GM19351 (cell line): ENCODE data around the gene OSBPL3.
"Not testable (repeated sequence)": the region's sequence is repeated elsewhere in the genome, so short reads cannot be mapped to it uniquely, and the experiment has no call there.

Source experiments
- ATAC-seq: cut with Tn5 transposase; IDR thresholded peaks from one replicate; pipeline ENCODE4 v1.9.1; 2021; ENCODE audit warnings: mild to moderate bottlenecking, moderate library complexity; ENCODE audit not compliant: unreplicated experiment

The OSBPL3 gene

DNA sequence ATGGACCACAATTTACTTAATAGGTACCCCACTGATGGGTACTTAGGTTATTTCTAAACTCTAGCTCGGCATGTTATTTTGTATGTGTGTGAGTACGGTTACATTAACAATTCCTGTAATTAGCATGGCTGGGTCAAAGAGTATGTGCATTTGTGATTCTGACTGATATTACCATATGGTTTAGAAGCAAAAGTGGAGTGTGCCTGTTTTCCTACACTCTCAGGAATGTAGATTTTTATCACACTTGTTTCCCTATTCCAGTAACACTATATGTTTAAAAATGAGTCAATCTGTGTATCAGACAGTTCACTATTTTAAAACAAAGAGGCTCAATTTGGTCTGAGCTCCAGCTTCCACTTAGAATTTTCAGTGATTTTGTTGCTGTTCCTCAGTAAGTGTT is 178.1 kb downstream of the OSBPL3 start:
- ATAC-seq = no peak

DNA sequence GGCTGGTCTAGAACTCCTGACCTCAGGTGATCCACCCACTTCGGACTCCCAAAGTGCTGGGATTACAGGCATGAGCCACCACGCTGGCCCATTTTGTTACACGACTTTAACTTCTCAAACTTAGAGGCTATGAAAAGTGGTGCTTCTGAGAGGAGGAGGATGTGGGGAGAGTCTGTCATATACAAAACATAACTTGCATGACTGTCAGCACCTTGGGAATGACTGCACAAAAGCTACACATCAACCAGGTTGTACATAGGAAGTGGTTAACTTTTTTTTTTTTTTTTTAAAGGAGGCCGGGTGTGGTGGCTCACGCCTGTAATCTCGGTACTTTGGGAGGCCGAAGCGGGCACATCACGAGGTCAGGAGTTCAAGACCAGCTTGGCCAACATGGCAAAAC is 179.3 kb downstream of the OSBPL3 start:
- ATAC-seq = no peak

DNA sequence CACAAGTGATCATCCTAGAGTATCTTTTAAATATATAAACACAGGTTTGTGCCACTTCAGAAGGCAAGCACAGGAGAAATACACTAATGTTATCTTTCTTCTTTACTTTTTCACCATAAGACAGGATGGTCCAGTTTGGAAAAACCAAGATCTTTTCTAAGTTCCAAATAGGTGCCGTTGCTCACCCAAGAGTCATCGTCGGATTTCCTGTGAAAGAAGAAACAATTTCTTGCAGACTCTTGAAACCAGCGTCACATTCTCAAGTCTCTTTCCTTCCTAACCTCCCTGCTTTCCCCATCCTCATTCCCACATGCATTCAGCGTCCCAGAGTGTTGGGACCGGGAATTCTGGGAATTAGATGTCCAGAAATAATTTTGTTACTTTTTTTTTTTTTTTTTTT is 179.9 kb downstream of the OSBPL3 start:
- no peak for ATAC-seq

GRCh38 chr7:24799506-24799905 is 180.5 kb downstream of the OSBPL3 start:
- no peak for ATAC-seq

- ATAC-seq = no peak
Observed at GRCh38 chr7:24798261-24798660, 181.7 kb downstream of the OSBPL3 start.

DNA sequence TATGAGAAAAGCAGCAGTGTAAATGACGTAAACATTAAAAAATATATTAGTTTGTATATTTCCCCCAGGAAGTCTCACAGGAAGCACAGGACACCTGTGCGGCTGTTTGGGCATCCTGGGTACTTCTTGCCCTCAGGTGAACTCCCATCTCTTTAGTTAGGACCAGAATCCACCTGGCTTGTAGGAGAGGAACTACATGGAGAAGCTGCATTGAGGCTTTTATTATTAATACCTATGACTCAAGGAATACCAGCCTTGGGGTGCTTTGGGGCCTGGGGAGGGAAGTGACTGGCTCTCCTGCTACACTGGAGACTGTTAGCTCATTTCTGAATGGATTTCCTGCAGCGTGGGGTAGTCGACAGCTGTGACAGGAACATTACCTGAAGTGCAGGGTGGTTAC is 182.7 kb downstream of the OSBPL3 start:
- no peak for ATAC-seq

DNA sequence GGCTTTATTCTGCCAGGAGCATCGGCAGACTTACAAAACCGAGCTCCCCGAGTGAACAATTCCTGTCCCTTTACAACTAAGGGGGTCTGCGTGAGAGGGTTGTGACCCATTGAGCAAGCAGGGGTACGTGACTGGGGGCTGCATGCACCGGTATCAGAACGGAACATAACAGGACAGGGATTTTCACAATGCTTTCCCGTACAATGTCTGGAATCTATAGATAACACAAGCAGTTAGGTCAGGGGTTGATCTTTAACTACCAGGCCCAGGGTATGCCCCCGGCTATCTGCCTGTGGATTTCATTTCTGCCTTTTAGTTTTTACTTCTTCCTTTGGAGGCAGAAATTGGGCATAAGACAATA is 184.6 kb downstream of the OSBPL3 start:
- no peak for ATAC-seq

DNA sequence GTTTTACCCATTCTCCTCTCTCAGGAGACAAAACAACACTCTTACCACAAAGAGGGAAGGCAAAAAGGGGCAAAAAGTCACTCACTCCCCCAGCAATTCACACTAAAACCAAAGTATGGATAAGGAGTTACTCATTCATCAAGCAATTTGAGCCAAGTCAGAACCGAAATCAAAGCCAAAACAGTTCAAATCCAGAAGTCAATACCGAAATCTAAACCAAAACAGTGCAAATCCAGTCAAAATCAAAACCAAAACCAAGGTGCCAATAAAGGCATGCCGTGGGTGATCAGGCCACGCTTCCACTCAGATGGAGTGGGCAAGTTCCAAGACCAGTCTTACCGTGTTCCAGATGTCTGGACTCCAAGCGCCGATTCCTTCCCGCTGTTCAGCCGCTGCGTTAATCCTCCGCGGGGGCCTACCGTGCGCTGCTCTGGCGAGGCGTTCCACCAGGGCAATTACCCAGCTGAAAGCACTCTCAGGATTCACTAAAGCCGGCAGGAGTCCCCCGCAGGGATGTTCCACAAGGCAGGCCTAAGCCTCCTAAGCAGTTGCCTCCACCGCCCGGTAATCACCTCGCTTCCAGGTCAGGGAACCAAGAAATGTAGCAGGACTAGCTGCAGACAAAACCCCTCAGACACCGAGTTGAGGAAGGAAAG is 185.1 kb downstream of the OSBPL3 start:
- not testable (repeated sequence) for ATAC-seq

DNA sequence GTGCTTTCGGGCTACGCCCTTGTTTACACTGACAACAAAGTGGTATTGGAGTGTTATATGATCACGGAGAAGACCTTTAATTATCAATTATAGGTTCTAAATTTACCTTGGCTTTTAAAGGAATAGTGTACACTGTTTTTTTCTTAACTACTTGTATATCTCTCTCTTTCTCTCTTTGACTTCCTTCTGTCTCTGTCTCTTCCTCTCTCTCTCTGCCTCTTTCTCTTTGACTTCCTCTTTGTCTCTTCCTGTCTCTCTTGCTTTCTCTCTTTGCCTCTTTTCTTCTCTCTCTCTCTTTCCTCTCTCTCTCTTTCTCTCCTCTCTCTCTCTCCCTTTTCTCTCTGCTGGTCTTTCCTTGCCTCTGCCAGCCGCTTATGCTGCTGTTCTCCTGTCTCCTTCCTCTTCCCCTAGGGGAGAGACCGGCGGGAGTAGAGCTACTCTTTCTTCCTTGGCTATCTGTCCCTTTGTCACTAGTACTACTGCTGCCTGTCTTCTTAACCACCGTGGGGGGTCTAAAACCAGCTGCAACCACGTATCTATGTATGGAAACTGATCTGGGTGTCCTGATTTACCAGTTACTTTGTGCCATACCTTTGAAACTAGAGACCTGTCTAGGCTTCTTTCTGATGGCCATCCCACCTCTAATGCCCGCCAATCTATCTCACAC is 185.9 kb downstream of the OSBPL3 start:
- no peak for ATAC-seq

- ATAC-seq = no peak
Observed at GRCh38 chr7:24788961-24789576, 190.9 kb downstream of the OSBPL3 start.

GRCh38 chr7:24788075-24788474 is 191.9 kb downstream of the OSBPL3 start:
- no peak for ATAC-seq

GRCh38 chr7:24786941-24787340 is 193.0 kb downstream of the OSBPL3 start:
- ATAC-seq = no peak

GRCh38 chr7:24786306-24786705 is 193.7 kb downstream of the OSBPL3 start:
- no peak for ATAC-seq

DNA sequence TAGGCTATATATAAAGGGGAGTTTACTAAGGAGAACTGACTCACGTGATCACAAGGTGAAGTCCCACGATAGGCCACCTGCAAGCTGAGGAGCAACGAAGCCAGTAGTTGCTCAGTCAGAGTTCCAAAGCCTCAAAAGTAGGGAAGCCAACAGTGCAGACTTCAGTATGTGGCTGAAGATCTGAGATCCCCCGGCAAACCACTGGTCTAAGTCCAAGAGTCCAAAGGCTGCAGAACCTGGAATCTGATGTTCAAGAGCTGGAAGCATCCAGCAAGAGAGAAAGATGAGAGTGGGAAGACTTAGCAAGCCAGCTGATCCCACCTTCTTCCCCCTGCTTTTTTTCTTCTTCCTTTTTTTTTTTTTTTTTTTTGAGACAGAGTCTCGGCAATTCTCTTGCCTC is 195.7 kb downstream of the OSBPL3 start:
- no peak for ATAC-seq

GRCh38 chr7:24783698-24784097 is 196.3 kb downstream of the OSBPL3 start:
- no peak for ATAC-seq

GRCh38 chr7:24781106-24781505 is 198.9 kb downstream of the OSBPL3 start:
- ATAC-seq = no peak

DNA sequence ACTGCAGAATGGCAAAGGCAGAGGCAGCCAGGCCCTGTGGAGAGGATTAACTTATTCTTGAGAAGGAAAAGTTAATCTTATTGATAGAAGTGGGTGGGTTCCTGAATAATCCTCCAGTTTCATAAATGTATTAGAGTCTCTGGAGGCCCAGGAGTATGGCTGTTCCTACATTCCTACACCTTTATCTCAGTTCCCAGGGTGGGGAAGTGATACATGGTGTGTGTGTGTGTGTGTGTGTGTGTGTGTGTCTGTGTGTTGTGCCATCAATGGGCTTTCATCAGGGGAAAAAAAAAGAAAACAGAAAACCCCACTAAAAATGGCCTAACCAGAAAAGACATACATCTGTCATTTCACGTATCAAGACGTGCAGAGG is 200.7 kb downstream of the OSBPL3 start:
- no peak for ATAC-seq

DNA sequence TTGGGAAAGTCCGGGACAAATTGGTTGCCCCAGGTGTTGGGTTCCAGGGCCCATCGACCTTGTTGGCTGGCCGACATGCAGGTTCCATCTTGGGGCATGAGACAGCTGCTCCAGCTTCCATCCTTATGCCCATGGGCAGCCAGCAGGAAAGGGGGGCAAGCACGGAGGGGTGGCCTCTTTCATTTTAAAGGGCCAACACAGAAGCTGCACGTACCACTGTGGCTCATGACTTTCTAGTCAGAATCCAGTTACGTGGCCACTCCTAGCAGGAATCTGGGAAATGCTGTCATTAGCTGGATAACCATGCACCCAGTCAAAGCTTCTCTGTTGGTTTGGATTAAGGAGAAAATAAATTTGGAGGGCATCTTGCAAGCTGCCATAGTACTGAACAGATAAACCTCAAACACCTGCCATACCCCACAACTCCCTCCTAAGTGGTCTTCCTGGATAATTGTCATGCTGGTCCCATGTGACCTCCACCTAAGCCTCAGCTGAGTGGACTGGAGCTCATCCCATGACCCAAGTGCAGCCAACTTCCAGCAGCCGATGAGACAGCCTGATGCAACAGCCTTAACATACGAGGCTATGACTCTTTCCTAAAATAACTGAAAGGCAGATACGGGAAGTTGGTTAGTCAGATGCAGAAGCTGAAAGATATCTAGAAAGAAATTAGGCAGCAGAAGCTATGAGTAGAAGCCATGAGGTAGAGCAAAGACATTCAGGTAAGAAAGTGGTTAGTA is 201.3 kb downstream of the OSBPL3 start:
- no peak for ATAC-seq

- ATAC-seq = no peak
Observed at GRCh38 chr7:24777806-24778205, 202.2 kb downstream of the OSBPL3 start.

DNA sequence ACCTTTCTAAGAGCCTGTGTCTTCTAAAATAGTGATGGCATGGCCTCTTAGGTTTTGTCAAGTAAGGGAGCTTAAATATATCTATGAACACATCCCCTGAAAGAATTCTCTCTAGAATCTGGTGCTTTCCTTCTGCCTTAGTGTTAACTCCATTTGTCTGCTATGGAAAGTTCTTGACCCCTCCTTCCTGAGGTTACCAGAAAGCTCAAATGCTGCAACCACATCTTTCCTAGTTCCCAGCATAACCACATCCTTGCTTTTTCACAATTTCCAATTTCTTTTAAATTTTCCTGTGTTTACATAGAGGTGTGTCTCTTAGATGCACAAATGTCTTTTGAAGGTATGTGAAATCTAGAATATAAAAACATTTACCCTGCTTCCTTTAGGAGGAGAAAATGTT is 206.3 kb downstream of the OSBPL3 start:
- ATAC-seq = no peak

GRCh38 chr7:24769851-24770250 is 210.1 kb downstream of the OSBPL3 start:
- no peak for ATAC-seq
